ENCODE data around the gene PLPPR5. TPM values are rescaled to one million over a fixed set of nuclear protein-coding genes. Genes with fewer than 3 reads are reported as not detected.

Gene PLPPR5
- total and polyA plus RNA-seq, 9 of the 15 experiments (the other 6 are each of a cell fraction or from before 2014, with no cell fraction given), result not detected

DNA sequence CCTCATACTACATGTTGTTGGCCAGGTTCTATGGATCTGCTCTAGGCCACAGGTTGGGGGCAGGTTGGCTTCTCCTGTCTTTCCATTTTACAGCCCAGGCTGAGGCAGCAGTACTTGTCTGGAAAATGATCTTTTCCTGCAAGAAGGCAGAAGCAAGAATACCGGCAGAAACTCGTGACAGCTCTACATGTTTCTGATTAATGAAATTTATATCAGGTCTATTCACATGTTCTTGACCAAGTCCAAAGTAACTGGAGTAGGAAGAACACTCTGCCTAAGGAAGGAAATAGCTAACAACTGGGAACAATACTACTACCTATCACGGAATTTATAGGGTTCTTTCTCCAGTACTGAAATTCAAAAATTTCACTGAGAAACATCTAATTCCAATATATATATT, 98.3 kb downstream of the PLPPR5 start:
- FAIRE-seq, result no peak
- BruUV-seq (replicated peaks), result no TSS peak
- no peak for TF ChIP-seq ZNF175 (CRISPR knock-in tag; IDR thresholded peaks at IDR 0.05; ENCODE audit: low read depth)
- TF ChIP-seq ERF (CRISPR knock-in tag; IDR thresholded peaks at IDR 0.05), result no peak
- no peak for TF ChIP-seq HDAC3 (IDR thresholded peaks at IDR 0.05; ENCODE audit: borderline replicate concordance, partially characterized antibody)
- TF ChIP-seq RB1 (IDR thresholded peaks at IDR 0.05; ENCODE audit: low read depth), result no peak
- TF ChIP-seq CHCHD3 (CRISPR knock-in tag; IDR thresholded peaks at IDR 0.05), result no peak
- TF ChIP-seq NCOA6 (IDR thresholded peaks at IDR 0.05), result no peak
- TF ChIP-seq, protein P1, sequence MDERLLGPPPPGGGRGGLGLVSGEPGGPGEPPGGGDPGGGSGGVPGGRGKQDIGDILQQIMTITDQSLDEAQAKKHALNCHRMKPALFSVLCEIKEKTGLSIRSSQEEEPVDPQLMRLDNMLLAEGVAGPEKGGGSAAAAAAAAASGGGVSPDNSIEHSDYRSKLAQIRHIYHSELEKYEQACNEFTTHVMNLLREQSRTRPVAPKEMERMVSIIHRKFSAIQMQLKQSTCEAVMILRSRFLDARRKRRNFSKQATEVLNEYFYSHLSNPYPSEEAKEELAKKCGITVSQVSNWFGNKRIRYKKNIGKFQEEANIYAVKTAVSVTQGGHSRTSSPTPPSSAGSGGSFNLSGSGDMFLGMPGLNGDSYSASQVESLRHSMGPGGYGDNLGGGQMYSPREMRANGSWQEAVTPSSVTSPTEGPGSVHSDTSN (CRISPR knock-in tag; IDR thresholded peaks at IDR 0.05; ENCODE audit: low read depth), result no peak
- TF ChIP-seq, protein P1 (tag; conservative IDR thresholded peaks at IDR 0.05; ENCODE audit: low read depth), result no peak
- TF ChIP-seq HSF4 (CRISPR knock-in tag; IDR thresholded peaks at IDR 0.05; ENCODE audit: borderline replicate concordance), result no peak
- no peak for TF ChIP-seq ZBED1 (IDR thresholded peaks at IDR 0.05)
- TF ChIP-seq TOE1 (IDR thresholded peaks at IDR 0.05; ENCODE audit: borderline replicate concordance), result no peak
- no peak for TF ChIP-seq TOE1 (CRISPR knock-in tag; IDR thresholded peaks at IDR 0.05; ENCODE audit: borderline replicate concordance, low read depth)
- TF ChIP-seq, protein P2, sequence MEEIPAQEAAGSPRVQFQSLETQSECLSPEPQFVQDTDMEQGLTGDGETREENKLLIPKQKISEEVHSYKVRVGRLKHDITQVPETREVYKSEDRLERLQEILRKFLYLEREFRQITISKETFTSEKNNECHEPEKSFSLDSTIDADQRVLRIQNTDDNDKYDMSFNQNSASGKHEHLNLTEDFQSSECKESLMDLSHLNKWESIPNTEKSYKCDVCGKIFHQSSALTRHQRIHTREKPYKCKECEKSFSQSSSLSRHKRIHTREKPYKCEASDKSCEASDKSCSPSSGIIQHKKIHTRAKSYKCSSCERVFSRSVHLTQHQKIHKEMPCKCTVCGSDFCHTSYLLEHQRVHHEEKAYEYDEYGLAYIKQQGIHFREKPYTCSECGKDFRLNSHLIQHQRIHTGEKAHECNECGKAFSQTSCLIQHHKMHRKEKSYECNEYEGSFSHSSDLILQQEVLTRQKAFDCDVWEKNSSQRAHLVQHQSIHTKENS (CRISPR knock-in tag; IDR thresholded peaks at IDR 0.05), result no peak
- no peak for TF ChIP-seq RBM34 (IDR thresholded peaks at IDR 0.05; ENCODE audit: borderline replicate concordance, insufficient read depth, low read length)
- TF ChIP-seq CREM (IDR thresholded peaks at IDR 0.05; ENCODE audit: low read depth), result no peak
- no peak for TF ChIP-seq XRCC3 (IDR thresholded peaks at IDR 0.05)
- no peak for TF ChIP-seq ZNF764 (CRISPR knock-in tag; IDR thresholded peaks at IDR 0.05; ENCODE audit: low read depth)
- no peak for TF ChIP-seq ZNF133 (CRISPR knock-in tag; IDR thresholded peaks at IDR 0.05)
- no peak for TF ChIP-seq KAT2B (IDR thresholded peaks at IDR 0.05; ENCODE audit: low read depth, low read length)

More for the DNA sequence above, 98.3 kb downstream of the PLPPR5 start:
- intact Hi-C loops (cut with micrococcal nuclease), result no loop called here
- Histone ChIP-seq H3K36me3 (ENCODE audit: control insufficient read depth, insufficient read depth, low read length) (no peaks in the 10 kb centered on the region), H3K27ac (ENCODE audit: extremely low read depth, low read depth, low read length) (no peak overlapping the region), H4K20me1 (replicated peaks; ENCODE audit: control insufficient read depth, insufficient read depth, low read length) (no peaks in the 10 kb centered on the region), H3K9me3 (replicated peaks; ENCODE audit: control insufficient read depth, insufficient read depth, low read depth, low read length) (0 out of 2 replicates have a peak, but pooled peaks cover 2% of the 10 kb centered on the region), H3K79me2 (ENCODE audit: control insufficient read depth, insufficient read depth, low read length) (no peaks in the 10 kb centered on the region), H3K9ac (ENCODE audit: insufficient read depth in 1 of 2, low read depth in 2 of 2, low read length in 2 of 2) (no peak overlapping the region), H3K27me3 (ENCODE audit: control insufficient read depth in 2 of 2, insufficient read depth in 2 of 2, low read length in 2 of 2) (no peaks in the 10 kb centered on the region), H3K4me2 (ENCODE audit: insufficient read depth, low read length) (no peak overlapping the region), H3K4me3 (no peak overlapping the region), H3K9me1 (ENCODE audit: control insufficient read depth, insufficient read depth, low read length) (no peaks in the 10 kb centered on the region), H2AFZ (ENCODE audit: low read depth, low read length) (no peak overlapping the region), H3K4me1 (replicated peaks in 1 of 2; ENCODE audit: control insufficient read depth in 2 of 2, insufficient read depth in 2 of 2, low read length in 2 of 2) (no peaks in the 10 kb centered on the region)
- WGBS (ENCODE audit: insufficient coverage, low coverage, missing lambda C conversion rate), result 0% methylated on average over 3 of the region's 3 CpGs
- CTCF ChIA-PET (ENCODE audit: low intra/inter-chr PET ratio), result no interaction called here
- in situ Hi-C loops (cut with MboI), result no loop called here
- ATAC-seq (no peak), DNase-seq (ENCODE audit: extremely low read depth in 1 of 4, low spot score in 3 of 4) (no peak)
- POLR2A ChIA-PET, result no interaction called here
